OCI-LY7 (cell line): ENCODE measurements around the gene MMP15.

Experiments
- CTCF ChIP-seq: fragments of 200-600 bp; sonication (generic); conservative IDR thresholded peaks from 2 replicates; pipeline ENCODE4 v1.5.1; 2014; ENCODE audit warnings: mild to moderate bottlenecking, antibody characterized with exemption, low read length, moderate library complexity, mixed read lengths
- EZH2phosphoT487 ChIP-seq: fragments of 200-600 bp; sonication (generic); IDR thresholded peaks from 2 replicates; pipeline ENCODE4 v1.6.1; 2018; ENCODE audit warnings: low read depth, borderline replicate concordance, mild to moderate bottlenecking, mixed run types, antibody characterized with exemption, low read length, moderate library complexity, mixed read lengths

GRCh38 chr16:58077796-58078195 lies 52.2 kb downstream of the MMP15 start:
- no peak for TF ChIP-seq CTCF
- no peak for TF ChIP-seq EZH2phosphoT487
